Thoracic aorta endothelial cell (primary cell): ENCODE results near the gene F11. TPM values are rescaled to one million over a fixed set of nuclear protein-coding genes. Genes with fewer than 3 reads are reported as not detected.

Experiments
- total RNA-seq: library from RNA; depleted of rRNA; stranded (reverse); fragments of >200 nt; gene quantifications from 2 replicates; pipeline ENCODE4 v1.2.3, GENCODE V29; 2012

Gene F11
- total RNA-seq, result not detected in 2 replicates

DNA sequence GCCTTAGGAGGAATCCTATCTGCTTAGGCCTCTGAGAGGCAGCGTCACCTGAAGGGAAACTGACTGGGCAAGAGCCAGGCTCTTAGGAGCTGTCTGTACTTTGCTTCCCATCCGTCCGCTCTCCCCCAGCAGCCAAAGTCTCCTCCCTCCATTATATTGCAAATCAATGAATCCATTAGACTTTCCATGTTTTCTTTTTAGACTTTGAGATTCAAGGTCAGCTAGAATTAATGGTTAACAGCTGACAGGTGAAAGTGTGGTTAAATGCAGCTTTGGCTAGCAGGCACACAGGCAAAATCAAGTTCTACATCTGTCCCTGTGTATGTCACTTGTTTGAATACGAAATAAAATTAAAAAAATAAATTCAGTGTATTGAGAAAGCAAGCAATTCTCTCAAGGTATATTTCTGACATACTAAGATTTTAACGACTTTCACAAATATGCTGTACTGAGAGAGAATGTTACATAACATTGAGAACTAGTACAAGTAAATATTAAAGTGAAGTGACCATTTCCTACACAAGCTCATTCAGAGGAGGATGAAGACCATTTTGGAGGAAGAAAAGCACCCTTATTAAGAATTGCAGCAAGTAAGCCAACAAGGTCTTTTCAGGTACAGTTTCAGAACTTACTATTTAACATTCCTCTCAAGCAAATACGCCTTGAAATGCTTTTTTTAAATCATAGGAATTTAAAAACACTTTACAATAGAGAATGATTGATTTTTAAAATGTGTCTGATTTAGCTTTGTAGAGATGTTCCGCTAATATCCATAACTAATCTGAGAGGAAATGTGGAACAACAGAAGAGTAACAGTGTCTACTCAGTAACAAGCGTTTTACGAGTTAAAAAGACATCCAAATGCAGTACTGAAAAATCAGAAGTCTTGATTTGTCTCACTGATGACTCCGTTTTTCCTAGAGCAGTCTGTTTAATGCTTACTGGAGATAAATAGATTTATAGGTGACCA, at the start of gene F11:
F11 (plus strand) TSS at position 507 of the 970 bp plus-strand sequence. CDS start 948 bp downstream, outside the sequence.

GRCh38 chr4:186227221-186227620, 38.8 kb upstream of the F11 start, which contains the start of gene KLKB1:
TSS of gene KLKB1 (plus strand) at chr4:186227507. CDS start at chr4:186228196, 689 bp downstream.

Other genes with a start within 250 kb of the F11 start
- gene TLR3, start 197.0 kb upstream of the F11 start, total RNA-seq, result 4.4 and 7.5 TPM in 2 replicates
- 0.36 and 0.80 TPM in 2 replicates for gene FAM149A, start 161.5 kb upstream of the F11 start, total RNA-seq
- gene CYP4V2, start 74.6 kb upstream of the F11 start, total RNA-seq, result 7.5 and 8.1 TPM in 2 replicates
- not detected in 2 replicates for gene KLKB1, start 38.7 kb upstream of the F11 start, total RNA-seq